Measurements from ENCODE around the gene UGT1A3.

Gene UGT1A3

DNA sequence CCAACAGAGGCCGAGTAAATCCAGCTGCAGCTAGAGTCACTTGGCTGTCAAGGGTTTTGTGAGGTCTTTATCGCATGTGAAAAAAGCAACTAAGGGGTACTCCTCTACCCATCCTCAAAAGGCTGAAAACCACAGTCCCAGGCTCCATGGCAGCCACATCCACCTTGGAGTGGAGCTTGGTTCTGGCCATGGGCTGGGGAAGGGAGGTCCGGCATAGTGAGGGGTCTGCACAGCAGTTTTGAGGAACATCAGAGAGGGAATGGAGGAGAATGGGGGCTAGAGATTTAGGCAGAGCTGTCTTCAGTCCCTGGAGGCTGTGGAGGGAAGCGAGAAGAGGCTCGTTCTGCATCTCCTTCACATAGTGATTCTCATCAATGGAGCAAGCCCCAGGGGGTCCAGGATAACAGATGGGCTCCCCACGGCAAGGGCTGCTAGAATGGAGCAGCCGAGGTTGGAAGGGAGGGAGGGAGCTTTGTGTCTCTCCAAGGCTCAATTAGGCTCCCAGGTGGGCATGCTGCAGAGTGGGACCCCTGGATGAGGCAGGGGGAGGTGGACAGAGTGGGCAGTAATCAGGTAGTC is 70.3 kb downstream of the UGT1A3 start:
- H3K27ac ChIP-seq = no peak overlapping the region
- TF ChIP-seq ZFX (IDR thresholded peaks at IDR 0.05; ENCODE audit: borderline replicate concordance) (no peak), CTCF (IDR thresholded peaks at IDR 0.05) (no peak)

DNA sequence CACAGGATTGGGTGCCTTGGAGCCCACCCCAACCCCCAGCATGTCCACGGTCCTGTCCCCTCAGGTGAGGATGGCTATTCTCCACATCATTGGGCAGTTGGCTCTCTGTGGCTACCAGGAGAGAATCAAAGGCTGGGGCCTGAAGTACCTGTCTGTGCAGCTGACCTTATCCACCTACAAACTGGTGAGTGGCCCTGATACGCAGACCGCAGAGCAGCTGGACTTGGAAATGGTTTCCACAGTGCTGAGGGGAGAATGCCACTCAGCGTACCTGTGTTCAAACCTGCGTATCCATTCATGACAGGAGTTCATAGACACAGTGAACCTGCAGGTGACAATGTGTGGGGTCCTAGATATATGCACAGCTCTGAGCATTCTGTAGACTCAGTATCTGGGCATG is 70.9 kb downstream of the UGT1A3 start:
- H3K27ac ChIP-seq = no peak overlapping the region
- TF ChIP-seq ZFX (IDR thresholded peaks at IDR 0.05; ENCODE audit: borderline replicate concordance) (no peak), CTCF (IDR thresholded peaks at IDR 0.05) (no peak)

DNA sequence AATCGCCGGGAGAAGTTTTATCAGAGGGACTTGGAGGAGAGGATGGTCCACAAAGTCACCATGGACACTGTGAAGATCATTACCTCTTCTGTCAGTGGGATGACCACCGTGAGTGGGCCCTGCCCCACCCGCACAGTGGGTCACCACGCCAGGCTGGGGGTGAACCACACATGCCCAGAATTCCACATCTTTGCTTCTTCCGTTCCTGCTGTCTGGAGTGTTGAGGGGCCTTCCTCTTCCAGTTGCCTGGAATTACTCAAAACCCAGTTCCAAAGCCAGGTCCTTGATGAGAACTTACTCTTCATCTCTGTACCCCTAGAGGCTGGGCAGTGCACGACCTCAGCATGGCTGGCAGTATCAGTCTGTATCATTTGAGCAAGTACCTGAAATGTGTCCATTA is 71.4 kb downstream of the UGT1A3 start:
- no peak overlapping the region for H3K27ac ChIP-seq
- no peak for TF ChIP-seq ZFX (IDR thresholded peaks at IDR 0.05; ENCODE audit: borderline replicate concordance)
- no peak for TF ChIP-seq CTCF (IDR thresholded peaks at IDR 0.05)

DNA sequence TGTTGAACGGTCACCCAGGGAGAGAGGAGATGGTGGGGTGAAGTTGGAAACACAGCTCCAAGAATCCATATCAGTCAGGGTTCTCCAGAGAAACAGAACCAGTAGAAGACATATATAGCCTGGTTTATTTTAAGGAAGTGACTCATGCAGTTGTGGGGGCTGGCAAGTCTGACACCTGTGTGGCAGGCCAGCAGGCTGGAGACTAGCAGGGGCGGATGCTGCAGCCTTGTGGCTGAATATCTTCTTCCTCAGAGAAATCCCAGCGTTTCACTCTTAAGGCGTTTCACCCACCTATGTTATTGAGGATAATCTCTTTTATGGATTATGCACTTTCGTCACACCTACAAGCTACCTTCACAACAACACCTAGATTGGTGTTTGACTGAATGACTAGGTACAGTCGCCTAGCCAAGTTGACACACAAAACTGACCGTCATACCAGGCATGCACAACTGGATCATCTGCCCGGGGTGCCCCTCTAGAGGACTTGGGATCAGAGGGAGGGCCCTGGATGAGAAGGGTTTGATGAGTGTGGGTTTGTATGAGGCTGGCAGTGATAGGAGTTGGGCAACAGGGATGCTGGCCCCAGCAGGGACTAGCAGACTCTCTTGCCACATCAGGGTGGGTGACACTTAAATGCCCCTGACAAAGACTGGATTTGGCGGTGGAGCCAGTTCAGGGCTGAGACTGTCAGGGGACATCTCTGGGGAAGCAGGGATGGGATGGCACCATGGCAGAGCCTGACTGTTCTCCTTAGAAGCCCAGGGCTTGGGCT is 72.7 kb downstream of the UGT1A3 start:
- no peak overlapping the region for H3K27ac ChIP-seq
- no peak for TF ChIP-seq ZFX (IDR thresholded peaks at IDR 0.05; ENCODE audit: borderline replicate concordance)
- TF ChIP-seq CTCF (IDR thresholded peaks at IDR 0.05) = no peak

- no peak overlapping the region for H3K27ac ChIP-seq
- TF ChIP-seq ZFX (IDR thresholded peaks at IDR 0.05; ENCODE audit: borderline replicate concordance) = no peak
- TF ChIP-seq CTCF (IDR thresholded peaks at IDR 0.05) = no peak
Measured at GRCh38 chr2:233802132-233802815, 73.4 kb downstream of the UGT1A3 start.

DNA sequence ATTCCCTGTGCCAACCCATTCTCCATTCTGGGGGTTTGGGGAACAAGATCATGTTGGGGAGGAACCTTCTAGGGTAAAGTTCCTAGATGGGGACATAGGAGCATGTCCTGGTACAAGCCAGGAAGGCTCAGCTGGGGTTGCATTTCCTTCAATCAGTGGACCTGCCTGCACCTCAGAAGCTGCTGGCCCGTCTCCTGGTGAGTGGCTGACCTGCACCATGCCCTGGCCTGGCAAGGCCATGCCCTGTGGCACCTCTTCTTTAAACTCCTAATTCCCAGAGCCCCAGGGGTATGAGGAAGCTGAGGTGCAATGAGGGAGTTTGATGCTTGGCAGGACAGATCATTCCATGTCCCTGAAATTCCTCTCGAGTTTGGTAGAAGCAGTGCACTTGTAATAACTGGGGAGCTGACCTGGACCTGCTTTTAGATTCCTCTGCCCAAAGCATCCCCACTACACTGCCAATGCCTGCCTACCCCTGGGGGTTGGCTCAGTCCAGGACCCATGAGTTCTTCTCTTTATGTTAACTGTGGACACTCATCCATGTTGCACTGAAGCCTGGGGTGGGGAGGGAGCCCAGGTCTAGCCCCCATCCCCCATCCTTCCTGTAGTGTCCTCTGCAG is 74.6 kb downstream of the UGT1A3 start:
- H3K27ac ChIP-seq = no peak overlapping the region
- no peak for TF ChIP-seq CTCF (IDR thresholded peaks at IDR 0.05)
- no peak for TF ChIP-seq ZFX (IDR thresholded peaks at IDR 0.05; ENCODE audit: borderline replicate concordance)
